GM11168 (cell line): ENCODE results near the gene ANKMY1.
"Not testable (repeated sequence)": the region's sequence is repeated elsewhere in the genome, so short reads cannot be mapped to it uniquely, and the experiment has no call there.

Experiments
- in situ Hi-C: fragments of 300-500 bp; cut with MboI; formaldehyde crosslinking; loops from one replicate; pipeline ENCODE4 v1.12.0; 2022; ENCODE audit warnings: low sequenced_read_pairs; ENCODE audit not compliant: unreplicated experiment

The ANKMY1 gene

GRCh38 chr2:240569523-240569997 lies 11.8 kb upstream of the ANKMY1 start:
- in situ Hi-C loops = no loop called here

- in situ Hi-C loops = no loop called here
Measured at GRCh38 chr2:240568678-240569522, 11.1 kb upstream of the ANKMY1 start.

- in situ Hi-C loops = no loop called here
Measured at GRCh38 chr2:240567872-240568677, 10.3 kb upstream of the ANKMY1 start, which contains the start of gene RNPEPL1. Gene RNPEPL1, plus strand, starts transcription at chr2:240568484. Its CDS starts 103 bp downstream, at chr2:240568587.

GRCh38 chr2:240567137-240567871 lies 9.5 kb upstream of the ANKMY1 start:
- in situ Hi-C loops = no loop called here

GRCh38 chr2:240566203-240567136 lies 8.7 kb upstream of the ANKMY1 start:
- in situ Hi-C loops = no loop called here

GRCh38 chr2:240565333-240566202 lies 7.8 kb upstream of the ANKMY1 start:
- in situ Hi-C loops = no loop called here

GRCh38 chr2:240564561-240565332 lies 7.0 kb upstream of the ANKMY1 start:
- in situ Hi-C loops = no loop called here

- in situ Hi-C loops = no loop called here
Measured at GRCh38 chr2:240563951-240564560, 6.3 kb upstream of the ANKMY1 start.

- in situ Hi-C loops = not testable (repeated sequence)
Measured at GRCh38 chr2:240563231-240563630, 5.4 kb upstream of the ANKMY1 start.

GRCh38 chr2:240561325-240561971 lies 3.7 kb upstream of the ANKMY1 start:
- in situ Hi-C loops = no loop called here

- in situ Hi-C loops = no loop called here
Measured at GRCh38 chr2:240560480-240561324, 2.9 kb upstream of the ANKMY1 start.

GRCh38 chr2:240560084-240560479 lies 2.3 kb upstream of the ANKMY1 start, which contains the start of gene DUSP28:
Gene DUSP28, plus strand, starts transcription at chr2:240560357. Its CDS starts 328 bp downstream, at chr2:240560685.
- in situ Hi-C loops = no loop called here

- in situ Hi-C loops = no loop called here
Measured at GRCh38 chr2:240559286-240559685, 1.5 kb upstream of the ANKMY1 start.

GRCh38 chr2:240558236-240558761 lies 511 bp upstream of the ANKMY1 start:
- in situ Hi-C loops = no loop called here

GRCh38 chr2:240557101-240557751 lies 562 bp downstream of the ANKMY1 start:
- in situ Hi-C loops = no loop called here
